Hepatocyte (in vitro differentiated cells): ENCODE data around the gene MCCD1.

Source experiments
- CTCF ChIP-seq: fragments of 200-600 bp; sonication (generic); IDR thresholded peaks from 2 replicates; pipeline ENCODE4 v1.5.1; 2016; ENCODE audit warnings: antibody characterized with exemption, mild to moderate bottlenecking; ENCODE audit not compliant: poor library complexity
- EZH2phosphoT487 ChIP-seq: fragments of 200-600 bp; sonication (generic); IDR thresholded peaks from one replicate; pipeline ENCODE4 v1.6.1; 2018; ENCODE audit warnings: antibody characterized with exemption, mild to moderate bottlenecking, low read depth, moderate library complexity; ENCODE audit not compliant: unreplicated experiment, severe bottlenecking

- TF ChIP-seq CTCF (peak; percentile 82), EZH2phosphoT487 (no peak)
These were observed 34.7 kb upstream of the MCCD1 start for GRCh38 chr6:31493875-31494694.
